KG1 (cell line): Measurements from ENCODE around the gene MTG2.

Experiments used
- DNase-seq: peaks from one replicate; lab custom pipeline; 2025; lab: John Stamatoyannopoulos, UW

Gene MTG2

DNA sequence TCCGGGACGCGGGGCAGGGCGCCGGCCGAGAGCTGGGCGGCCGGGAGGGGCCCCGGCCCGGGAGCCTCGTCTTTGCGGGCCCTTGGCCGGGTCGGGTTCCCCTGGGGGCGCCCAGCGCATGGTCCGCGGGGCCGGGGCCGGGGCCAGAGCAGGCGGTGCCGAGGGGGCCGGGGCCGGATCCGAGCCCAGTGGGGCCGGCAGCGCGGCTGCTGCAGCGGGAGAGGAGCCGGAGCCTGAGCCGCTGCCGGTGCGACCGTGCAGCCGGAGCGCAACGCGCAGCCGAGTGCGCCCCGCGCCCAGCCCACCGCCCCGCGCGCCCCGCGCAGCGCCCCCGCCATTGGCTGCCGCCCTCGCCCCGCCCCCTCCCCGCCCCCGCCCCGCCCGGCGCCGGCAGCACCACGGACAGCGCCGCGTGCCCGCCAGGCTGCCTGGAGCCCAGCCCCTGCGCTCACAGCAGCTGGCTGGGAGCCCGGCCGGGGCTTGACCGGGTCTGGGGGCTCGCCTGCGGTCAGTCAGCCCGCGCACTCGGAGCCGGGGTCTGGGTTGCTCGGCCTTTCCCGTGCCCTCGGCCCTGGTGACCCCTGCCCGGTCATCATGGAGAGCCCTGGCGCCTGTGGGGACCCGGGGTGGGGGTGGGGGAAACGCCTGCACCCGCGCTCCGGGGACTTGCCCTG, 37.3 kb downstream of the MTG2 start, which contains the start of gene HRH3:
Gene HRH3, minus strand, starts transcription at position 287 of the 674 bp plus-strand sequence. CDS start 308 bp downstream, outside the sequence.
- DNase-seq: peak; percentile 12

DNA sequence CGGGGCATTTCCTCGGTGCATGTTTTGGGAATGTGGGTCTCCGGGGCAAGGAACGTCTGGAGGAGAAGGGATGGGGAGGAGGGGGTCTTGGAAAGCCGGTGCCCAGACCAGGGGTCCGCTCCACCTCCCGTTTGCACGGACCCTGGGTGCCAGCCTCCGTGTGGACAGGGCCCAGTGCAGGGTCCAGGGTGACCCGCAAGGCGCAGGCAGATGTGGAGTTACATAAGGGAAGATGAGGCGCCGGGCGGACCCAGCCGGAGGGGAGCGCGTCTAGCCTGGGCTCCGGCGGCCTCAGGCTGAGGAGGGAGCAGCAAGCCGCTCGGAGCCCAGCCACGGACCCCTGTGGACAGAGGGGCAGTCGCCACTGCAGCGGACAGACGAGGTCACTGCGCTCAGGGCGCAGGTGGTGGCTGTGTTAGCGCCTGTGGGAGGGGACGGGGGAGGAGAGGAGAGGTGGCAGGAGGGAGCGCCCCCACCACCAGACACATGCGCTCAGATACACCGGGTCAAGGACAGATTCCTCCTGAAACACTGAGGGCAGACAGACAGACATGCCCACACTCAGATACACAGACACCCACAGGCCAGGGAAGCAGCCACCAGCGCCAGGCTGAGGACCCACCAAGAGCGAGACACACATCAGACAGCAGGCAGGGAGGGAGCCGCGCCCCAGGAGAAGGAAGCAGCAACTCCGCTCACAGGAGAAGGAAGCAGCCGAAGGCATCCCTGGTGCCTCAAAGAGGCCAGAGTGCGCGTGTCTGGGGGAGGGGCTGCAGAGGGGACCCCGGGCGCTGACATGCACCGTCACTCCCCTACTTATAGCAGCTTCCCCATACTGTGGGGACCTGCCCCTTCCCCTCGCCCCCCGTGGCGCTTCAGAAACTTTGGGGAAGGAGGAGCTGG, 38.1 kb downstream of the MTG2 start:
- DNase-seq: no peak

- DNase-seq: no peak
Measured at GRCh38 chr20:62222266-62222850, 39.5 kb downstream of the MTG2 start.

DNA sequence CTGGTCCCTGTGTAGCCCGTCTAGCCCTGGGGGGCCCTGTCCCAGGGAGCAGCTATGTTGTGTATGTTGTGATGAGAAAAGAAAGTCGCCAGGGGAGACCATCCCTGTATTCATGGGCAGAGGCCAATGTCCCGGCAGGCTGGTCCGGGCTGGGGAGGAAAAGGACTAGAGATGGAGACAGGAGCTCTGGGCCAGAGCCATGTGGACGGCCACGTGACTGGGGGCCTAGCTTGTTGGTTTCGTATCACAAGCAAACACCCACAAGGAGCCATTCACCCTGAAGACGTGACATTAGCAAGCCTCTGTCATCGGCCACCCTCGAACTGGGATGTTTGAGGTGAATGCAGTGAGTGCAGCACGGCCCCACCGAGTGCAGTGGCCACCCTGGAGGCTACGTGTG, 40.1 kb downstream of the MTG2 start:
- DNase-seq: no peak

DNA sequence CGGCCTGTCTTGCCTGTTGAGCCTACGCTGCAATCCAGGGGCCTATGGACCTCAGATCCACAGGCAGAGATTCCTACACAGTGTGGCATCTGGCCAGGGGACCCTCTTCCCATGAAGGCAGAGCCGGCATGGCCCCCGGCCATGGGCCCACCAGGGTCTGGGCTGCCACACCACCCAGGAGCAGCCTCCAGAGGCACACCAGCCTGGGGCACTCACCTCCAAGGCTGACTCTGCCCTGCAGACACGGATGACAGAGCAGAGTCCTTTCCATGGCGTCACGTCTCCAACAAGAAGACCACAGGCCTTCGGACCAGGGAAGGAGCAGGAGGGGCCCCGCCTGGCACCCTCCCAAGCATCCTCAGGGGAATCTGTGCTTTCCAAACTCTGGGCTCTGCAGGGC, 40.7 kb downstream of the MTG2 start:
- DNase-seq: no peak

DNA sequence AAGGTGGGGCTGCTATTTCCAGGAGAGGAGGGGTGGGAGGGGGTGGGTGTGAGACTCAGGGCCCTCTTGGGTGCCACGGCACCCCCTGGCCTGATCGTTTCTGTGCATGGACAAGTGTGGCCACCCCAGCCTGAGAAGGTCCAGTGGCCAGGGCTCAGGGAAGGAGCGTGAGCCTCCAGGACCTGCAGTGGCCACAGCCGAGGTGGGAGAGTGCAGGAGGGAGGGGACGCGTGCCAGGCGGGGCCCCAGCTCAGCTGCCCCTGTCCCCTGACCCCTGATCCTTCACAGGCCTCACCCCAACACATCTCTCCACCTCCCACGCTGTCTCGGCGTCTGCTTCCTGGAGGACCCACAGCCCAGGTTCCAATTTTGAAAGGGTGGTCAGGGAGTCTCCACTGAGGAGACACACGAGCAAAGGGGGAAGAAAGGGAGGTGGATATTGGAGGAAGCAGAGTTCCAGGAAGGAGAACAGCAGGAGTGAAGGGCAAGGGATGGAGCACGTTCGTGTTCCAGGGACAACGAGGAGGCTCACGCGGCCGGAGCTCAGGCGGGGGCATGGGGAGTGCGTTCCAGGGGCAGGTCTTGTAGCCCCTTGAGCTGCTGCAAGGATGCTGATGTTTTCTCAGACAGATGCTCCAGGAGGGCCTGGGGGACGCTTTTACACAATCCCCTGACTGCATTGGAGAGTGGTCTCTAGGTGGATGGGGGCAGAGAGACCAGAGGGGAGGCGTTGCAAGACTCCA, 41.5 kb downstream of the MTG2 start:
- no peak for DNase-seq

GRCh38 chr20:62225026-62225425, 42.2 kb downstream of the MTG2 start:
- DNase-seq: no peak

- DNase-seq: no peak
Measured at GRCh38 chr20:62225820-62226635, 43.2 kb downstream of the MTG2 start.

DNA sequence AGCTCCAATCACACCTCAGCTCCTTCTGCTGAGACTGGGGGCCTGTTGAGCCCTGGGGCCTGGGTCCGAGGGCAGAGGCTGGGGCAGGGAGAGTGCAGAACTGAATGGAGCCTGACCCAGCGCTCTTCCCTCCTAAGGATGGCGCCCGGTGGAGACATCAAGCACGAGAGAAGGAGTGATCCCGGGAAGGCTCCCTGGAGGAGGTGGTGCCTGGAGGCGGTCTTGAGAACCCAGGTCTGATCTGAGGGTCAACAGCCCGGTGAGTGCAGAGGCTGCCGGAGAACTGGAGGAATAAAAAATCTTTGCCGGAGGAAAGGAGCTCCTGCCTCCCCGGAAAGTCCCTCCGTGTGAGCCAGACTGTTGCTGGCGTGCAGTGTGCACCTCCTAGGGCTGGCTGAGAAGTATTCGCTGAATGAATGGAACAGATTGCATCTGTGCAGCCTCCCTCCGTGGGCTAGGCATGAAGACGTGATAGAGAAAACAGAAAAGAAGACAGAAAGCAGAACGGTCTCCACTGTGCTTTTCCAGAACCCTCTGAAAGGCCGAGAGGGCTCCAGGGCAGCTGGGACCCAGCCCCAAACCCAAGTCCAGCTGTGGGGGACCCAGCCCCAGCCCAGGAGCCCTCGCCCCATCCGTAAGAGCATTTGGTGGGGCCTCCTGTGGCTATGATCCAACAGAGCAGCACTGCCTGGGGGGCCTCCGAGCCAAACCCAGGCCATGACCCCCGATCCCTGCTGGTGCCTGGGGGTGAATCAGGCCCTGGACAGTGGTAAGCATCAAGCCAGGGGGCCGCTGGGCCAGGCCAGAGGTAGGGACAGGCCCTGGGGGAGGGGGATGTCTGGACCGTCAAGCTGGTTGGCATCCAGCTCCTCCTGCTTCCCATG, 44.1 kb downstream of the MTG2 start:
- no peak for DNase-seq

- DNase-seq: no peak
Measured at GRCh38 chr20:62227591-62227976, 44.8 kb downstream of the MTG2 start.

DNA sequence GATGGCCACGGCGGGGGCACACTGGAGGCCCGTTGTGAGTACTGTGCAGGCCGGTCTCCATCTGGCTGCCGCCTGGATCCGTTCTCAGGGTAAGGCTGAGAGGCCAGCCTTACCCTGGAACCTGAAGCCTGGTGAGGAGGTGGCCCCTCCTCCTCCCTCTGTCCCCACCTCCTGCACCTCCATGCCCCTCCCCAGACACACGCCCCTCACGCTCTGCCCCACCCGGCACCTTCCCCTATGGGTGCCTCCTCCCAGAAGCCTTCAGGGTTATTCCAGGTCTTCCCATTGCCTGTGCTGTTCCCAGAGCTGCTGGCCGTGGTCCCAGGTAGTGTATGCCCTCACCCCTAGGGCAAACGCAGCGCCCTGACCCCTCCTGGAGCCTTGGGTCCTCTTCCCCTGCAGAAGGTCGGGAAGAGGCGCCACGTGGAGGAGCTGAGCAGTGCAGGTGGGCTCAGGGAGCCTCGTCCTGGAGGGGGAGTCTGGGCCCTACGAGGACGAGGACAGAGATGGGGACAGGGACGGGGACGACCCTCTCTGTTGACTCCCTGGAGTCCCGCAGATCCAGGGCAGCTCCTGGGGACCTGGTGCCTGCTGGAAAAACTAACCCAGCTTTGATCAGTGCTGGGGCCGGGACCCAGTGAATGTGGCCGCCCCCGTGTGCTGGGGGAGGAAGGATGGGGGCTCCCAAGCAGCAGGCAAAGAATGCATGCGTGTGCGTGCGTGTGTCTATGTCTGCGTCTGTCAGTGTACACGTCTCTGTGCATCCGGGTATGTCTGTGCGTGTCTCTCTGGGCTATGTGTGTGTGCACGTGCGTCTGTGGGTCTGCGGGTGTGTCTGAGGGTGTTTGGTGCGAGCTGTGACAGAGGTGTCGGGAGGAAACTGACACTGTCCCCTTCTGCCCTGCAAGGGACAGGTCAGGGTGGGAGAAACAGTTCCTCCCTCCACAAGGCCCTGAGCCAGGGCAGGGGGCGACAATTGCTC, 45.4 kb downstream of the MTG2 start:
- DNase-seq: no peak

DNA sequence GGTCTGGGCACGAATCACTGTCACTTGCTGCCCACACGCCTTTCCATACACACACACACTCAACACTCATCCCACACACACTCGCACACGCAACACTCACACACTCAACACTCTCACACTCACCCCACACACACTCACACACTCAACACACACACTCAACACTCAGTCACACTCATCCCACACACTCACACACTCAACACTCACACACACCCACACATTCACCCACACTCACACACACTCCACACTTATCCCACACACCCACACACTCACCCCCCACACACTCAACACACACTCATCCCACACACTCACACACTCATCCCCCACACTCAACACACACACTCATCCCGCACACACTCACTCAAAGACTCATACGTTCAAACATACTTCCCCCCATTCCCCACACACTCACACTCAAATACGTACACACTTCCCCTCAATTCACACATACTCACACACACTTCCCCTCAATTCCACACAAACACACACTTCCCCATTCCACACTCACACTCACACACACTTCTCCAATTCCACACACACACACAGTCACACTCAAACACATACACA, 46.2 kb downstream of the MTG2 start:
- DNase-seq: no peak

GRCh38 chr20:62229667-62230066, 46.8 kb downstream of the MTG2 start:
- no peak for DNase-seq

GRCh38 chr20:62230276-62230675, 47.4 kb downstream of the MTG2 start:
- DNase-seq: no peak

DNA sequence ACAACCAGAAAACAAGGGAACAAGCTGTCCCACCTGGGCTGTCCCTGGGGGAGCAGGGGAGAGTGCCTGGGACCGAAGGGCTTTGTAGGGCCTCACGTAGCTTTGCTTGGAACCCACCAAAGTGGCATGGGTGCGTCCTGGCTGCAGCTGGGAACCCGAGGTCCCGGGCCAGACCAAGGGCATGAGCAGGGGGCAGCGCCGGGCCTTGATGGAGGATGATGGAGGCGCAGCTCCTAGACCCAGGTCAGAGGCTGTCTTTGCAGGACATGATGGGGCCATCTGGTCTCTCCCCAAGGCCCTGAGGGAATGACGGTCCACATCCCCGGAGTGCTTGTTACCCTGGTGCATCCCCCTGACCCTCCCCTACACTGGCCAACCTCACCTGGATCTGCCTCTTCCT, 47.9 kb downstream of the MTG2 start:
- no peak for DNase-seq

- no peak for DNase-seq
Measured at GRCh38 chr20:62231292-62231691, 48.5 kb downstream of the MTG2 start.

GRCh38 chr20:62232194-62232593, 49.4 kb downstream of the MTG2 start:
- no peak for DNase-seq

DNA sequence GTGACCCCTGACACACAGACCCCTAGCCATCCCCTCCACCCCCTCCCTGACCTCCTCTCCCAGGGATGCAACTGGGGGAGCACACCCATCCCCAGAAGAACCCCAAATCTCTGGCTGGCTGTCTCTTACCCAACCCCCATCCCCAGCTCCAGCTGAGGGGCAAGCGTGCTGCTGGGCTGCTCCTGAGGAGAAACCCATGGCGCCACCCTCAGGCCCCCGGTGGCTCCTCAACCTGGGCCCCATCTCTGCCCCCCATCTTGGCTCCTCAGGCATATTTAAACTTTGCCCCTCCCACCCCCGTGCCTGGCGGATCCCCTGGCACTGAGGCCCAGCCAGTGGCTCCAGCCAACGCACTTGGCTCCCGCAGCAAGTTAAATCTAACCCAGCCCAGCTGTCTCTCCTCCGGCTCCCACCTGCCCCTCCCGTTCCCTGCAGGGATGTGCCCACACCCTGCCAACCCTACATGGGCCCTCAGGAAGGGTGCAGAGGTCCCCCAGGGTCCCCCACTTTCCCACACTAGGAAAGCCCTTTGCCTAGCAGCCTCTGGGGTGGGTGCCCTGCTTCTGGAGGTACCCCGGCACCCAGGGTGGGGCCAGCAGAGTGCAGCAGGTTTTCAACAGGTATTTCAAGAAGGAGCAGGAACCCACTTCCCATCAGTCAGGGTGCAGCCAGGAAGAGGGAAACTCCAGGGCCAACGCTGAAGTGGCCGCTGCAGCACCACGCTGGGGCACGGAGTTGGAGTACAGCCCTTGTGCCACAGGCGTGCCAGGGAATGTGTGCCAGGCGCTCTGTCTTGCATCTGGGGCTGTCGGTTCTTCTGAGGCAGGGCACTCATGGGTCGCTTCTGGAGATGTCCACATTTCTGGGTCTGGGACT, 50.2 kb downstream of the MTG2 start:
- no peak for DNase-seq
